ENCODE data around the gene IFT25.

IFT25 gene

GRCh38 chr1:53968125-53968513 is 22.6 kb upstream of the IFT25 start:
- Histone ChIP-seq H3K36me3 (no peaks in the 10 kb centered on the region), H3K27me3 (no peaks in the 10 kb centered on the region), H3K9me3 (no peaks in the 10 kb centered on the region), H3K4me1 (no peaks in the 10 kb centered on the region), H3K4me3 (ENCODE audit: low read depth, low read length) (no peak overlapping the region)
- TF ChIP-seq, protein P1, sequence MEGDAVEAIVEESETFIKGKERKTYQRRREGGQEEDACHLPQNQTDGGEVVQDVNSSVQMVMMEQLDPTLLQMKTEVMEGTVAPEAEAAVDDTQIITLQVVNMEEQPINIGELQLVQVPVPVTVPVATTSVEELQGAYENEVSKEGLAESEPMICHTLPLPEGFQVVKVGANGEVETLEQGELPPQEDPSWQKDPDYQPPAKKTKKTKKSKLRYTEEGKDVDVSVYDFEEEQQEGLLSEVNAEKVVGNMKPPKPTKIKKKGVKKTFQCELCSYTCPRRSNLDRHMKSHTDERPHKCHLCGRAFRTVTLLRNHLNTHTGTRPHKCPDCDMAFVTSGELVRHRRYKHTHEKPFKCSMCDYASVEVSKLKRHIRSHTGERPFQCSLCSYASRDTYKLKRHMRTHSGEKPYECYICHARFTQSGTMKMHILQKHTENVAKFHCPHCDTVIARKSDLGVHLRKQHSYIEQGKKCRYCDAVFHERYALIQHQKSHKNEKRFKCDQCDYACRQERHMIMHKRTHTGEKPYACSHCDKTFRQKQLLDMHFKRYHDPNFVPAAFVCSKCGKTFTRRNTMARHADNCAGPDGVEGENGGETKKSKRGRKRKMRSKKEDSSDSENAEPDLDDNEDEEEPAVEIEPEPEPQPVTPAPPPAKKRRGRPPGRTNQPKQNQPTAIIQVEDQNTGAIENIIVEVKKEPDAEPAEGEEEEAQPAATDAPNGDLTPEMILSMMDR (IDR thresholded peaks at IDR 0.05; ENCODE audit: low read depth, low read length): no peak
- DNase-seq: no peak

- H3K36me3 ChIP-seq: no peaks in the 10 kb centered on the region
- H3K9me3 ChIP-seq: no peaks in the 10 kb centered on the region
- no peak for DNase-seq
- H3K4me3 ChIP-seq (ENCODE audit: low read depth, low read length): no peak overlapping the region
- H3K4me1 ChIP-seq: no peaks in the 10 kb centered on the region
- TF ChIP-seq, protein P1 (IDR thresholded peaks at IDR 0.05; ENCODE audit: low read depth, low read length): no peak
- H3K27me3 ChIP-seq: no peaks in the 10 kb centered on the region
Observed at GRCh38 chr1:53967409-53968124, 22.1 kb upstream of the IFT25 start.

GRCh38 chr1:53966794-53967193 is 21.3 kb upstream of the IFT25 start:
- Histone ChIP-seq H3K27me3 (no peaks in the 10 kb centered on the region), H3K36me3 (no peaks in the 10 kb centered on the region), H3K4me1 (no peaks in the 10 kb centered on the region), H3K4me3 (ENCODE audit: low read depth, low read length) (no peak overlapping the region), H3K9me3 (no peaks in the 10 kb centered on the region)
- no peak for DNase-seq
- TF ChIP-seq, protein P1 (IDR thresholded peaks at IDR 0.05; ENCODE audit: low read depth, low read length): no peak

DNA sequence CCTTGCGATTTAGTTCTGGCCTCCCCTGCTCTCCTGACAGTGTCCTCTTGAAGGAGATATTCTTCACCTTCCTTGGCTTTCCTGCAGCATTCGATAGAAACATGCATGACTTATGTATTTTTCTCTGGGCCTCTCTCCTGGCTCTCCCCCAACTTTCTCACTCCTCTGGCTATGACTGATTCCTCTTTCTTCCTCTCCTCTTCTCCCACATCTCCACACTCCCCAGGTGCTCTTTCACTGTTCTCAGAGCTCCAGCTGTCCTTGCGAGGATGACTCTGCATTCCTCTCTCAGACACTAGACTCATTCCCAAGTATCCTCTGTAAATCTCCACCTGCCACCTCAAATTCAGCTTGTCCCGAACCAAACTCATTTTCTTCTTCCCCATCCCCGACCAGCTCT is 18.6 kb upstream of the IFT25 start:
- H3K27me3 ChIP-seq: no peaks in the 10 kb centered on the region
- H3K4me1 ChIP-seq: no peaks in the 10 kb centered on the region
- TF ChIP-seq, protein P1 (IDR thresholded peaks at IDR 0.05; ENCODE audit: low read depth, low read length): no peak
- H3K4me3 ChIP-seq (ENCODE audit: low read depth, low read length): no peak overlapping the region
- no peaks in the 10 kb centered on the region for H3K36me3 ChIP-seq
- no peaks in the 10 kb centered on the region for H3K9me3 ChIP-seq
- no peak for DNase-seq

DNA sequence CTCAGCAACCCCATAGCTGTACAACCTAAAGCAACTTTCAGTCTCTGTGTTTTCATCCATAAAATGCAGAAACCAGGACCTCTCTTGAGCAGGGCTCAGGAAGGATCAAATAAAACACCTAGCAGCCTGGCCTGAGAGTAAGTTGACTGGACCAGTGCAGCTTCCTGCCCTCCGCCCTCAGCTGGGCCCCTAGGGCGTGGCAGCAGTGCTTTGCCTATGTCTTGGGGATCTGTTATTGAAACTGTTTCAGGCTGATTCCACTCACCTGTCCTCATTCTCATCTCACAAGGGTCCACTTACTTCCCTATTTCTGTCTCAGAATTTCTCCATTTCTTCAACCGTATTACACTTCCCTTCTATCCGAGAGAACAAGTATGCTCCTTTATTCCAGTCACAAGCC is 18.0 kb upstream of the IFT25 start:
- no peak overlapping the region for H3K4me3 ChIP-seq (ENCODE audit: low read depth, low read length)
- no peak for DNase-seq
- H3K4me1 ChIP-seq: no peaks in the 10 kb centered on the region
- no peaks in the 10 kb centered on the region for H3K9me3 ChIP-seq
- H3K36me3 ChIP-seq: no peaks in the 10 kb centered on the region
- TF ChIP-seq, protein P1 (IDR thresholded peaks at IDR 0.05; ENCODE audit: low read depth, low read length): no peak
- no peaks in the 10 kb centered on the region for H3K27me3 ChIP-seq

DNA sequence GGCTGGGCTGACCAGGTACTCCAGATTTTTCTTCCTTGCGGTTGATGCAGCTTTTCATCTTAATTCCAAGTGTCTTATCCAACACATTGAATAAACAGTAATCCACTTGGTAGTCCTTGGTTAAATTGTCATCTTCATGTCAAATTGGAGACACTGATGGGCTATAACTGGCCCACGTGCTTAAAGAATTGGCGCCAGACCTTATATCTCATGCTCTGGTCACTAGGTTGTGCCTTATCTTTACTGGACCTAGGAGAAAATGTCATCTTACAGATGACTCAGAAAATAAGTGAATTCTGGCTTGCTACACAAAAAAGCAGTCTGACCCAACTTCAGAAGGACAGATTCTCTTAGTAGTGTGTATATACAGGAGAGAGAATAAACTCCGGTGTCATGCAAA is 16.9 kb upstream of the IFT25 start:
- Histone ChIP-seq H3K9me3 (no peaks in the 10 kb centered on the region), H3K4me3 (ENCODE audit: low read depth, low read length) (no peak overlapping the region), H3K4me1 (no peaks in the 10 kb centered on the region), H3K27me3 (no peaks in the 10 kb centered on the region), H3K36me3 (no peaks in the 10 kb centered on the region)
- DNase-seq: no peak
- TF ChIP-seq, protein P1 (IDR thresholded peaks at IDR 0.05; ENCODE audit: low read depth, low read length): no peak
